Left ventricle myocardium inferior (tissue), 1 donor: ENCODE measurements around the gene RSPH4A. TPM values are rescaled to one million over a fixed set of nuclear protein-coding genes. Genes with fewer than 3 reads are reported as not detected.
"Not testable (repeated sequence)": the region's sequence is repeated elsewhere in the genome, so short reads cannot be mapped to it uniquely, and the experiment has no call there.

ENCODE experiments used
- DNase-seq: peaks from one replicate; pipeline ENCODE4 v3.0.0-alpha.2; 2020
- H3K27ac ChIP-seq: fragments of 200-600 bp; replicated peaks from 2 replicates; pipeline ENCODE4 v1.8.0; 2021
- H3K27me3 ChIP-seq: fragments of 200-600 bp; 2 replicates; pipeline ENCODE4 v1.8.0; 2021; ENCODE audit warnings: low read depth
- H3K36me3 ChIP-seq: fragments of 200-600 bp; 2 replicates; pipeline ENCODE4 v1.8.0; 2021
- H3K4me1 ChIP-seq: fragments of 200-600 bp; 2 replicates; pipeline ENCODE4 v1.8.0; 2021
- H3K4me3 ChIP-seq: fragments of 200-600 bp; 2 replicates; pipeline ENCODE4 v1.8.0; 2021; ENCODE audit warnings: mild to moderate bottlenecking, moderate library complexity
- H3K9me3 ChIP-seq: fragments of 200-600 bp; replicated peaks from 2 replicates; pipeline ENCODE4 v1.8.0; 2021
- intact Hi-C: fragments of 100-400 bp; cut with micrococcal nuclease; formaldehyde crosslinking; loops from one replicate; pipeline ENCODE4 v1.11.0; 2022
- total RNA-seq: library from RNA; stranded (reverse); fragmentation: NEBNext Ultra II Directional; extraction: Animal tissue kit (Norgen Biotek cat#: 25700); gene quantifications from one replicate; pipeline ENCODE4 v1.2.1, GENCODE V29; 2021
- TF ChIP-seq, protein P1 (sequence below): fragments of 200-600 bp; IDR thresholded peaks from 2 replicates; pipeline ENCODE4 v1.8.0; 2021; ENCODE audit warnings: antibody characterized with exemption, mild to moderate bottlenecking, borderline replicate concordance
- donor health status: DM: no; HTN: yes; CAD: no; lungs with severe emphysema.

The RSPH4A gene
- total RNA-seq, 1 donor from 2014 or later, result not detected

DNA sequence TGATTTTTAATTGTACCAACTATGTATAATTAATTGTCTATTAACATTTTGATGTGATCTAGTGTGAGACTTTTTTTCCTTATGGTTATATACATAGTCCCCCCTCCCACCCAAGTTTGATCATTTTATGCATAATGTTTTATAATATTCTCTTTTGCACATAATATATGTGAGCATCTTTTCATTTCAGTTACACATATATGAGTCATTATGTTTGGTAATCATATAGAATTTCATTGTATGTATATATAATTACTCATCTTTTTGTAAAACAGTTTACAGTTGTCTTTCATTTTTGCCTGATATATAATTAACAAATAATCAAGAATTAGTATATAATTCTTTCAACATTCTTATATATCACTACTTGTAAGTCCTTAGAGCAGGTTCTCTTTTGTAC, 30.0 kb upstream of the RSPH4A start:
- H3K36me3 ChIP-seq, result peaks cover 76% of the 10 kb centered on the region
- no peak for DNase-seq
- intact Hi-C loops, result no loop called here

DNA sequence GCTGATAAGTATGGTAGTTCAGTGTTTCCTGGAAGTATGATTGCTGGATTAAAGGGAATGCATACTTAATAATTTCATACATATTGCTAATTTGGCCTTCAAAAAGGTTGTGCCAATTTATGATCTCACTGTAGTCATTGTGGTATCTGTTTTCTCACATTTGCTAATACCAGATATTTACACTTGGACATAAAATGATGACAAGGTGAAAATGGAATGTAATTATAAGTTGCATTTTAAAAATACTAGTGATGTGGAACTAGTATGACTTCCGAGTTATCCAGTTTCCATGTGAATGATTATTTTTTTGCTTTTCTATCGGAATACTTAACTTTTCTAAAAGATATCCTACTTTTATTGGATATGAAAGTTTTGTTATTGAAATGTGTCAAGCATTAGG, 29.5 kb upstream of the RSPH4A start:
- no peak overlapping the region for H3K4me3 ChIP-seq
- no peaks in the 10 kb centered on the region for H3K4me1 ChIP-seq
- no peaks in the 10 kb centered on the region for H3K27me3 ChIP-seq
- intact Hi-C loops, result no loop called here
- no peak for DNase-seq
- peaks cover 76% of the 10 kb centered on the region for H3K36me3 ChIP-seq
- no peaks in the 10 kb centered on the region for H3K9me3 ChIP-seq
- TF ChIP-seq, protein P1, sequence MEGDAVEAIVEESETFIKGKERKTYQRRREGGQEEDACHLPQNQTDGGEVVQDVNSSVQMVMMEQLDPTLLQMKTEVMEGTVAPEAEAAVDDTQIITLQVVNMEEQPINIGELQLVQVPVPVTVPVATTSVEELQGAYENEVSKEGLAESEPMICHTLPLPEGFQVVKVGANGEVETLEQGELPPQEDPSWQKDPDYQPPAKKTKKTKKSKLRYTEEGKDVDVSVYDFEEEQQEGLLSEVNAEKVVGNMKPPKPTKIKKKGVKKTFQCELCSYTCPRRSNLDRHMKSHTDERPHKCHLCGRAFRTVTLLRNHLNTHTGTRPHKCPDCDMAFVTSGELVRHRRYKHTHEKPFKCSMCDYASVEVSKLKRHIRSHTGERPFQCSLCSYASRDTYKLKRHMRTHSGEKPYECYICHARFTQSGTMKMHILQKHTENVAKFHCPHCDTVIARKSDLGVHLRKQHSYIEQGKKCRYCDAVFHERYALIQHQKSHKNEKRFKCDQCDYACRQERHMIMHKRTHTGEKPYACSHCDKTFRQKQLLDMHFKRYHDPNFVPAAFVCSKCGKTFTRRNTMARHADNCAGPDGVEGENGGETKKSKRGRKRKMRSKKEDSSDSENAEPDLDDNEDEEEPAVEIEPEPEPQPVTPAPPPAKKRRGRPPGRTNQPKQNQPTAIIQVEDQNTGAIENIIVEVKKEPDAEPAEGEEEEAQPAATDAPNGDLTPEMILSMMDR, result no peak
- H3K27ac ChIP-seq, result no peak overlapping the region

More for the DNA sequence above, 30.0 kb upstream of the RSPH4A start:
- TF ChIP-seq, protein P1, result no peak
- Histone ChIP-seq H3K27me3 (no peaks in the 10 kb centered on the region), H3K4me1 (no peaks in the 10 kb centered on the region), H3K27ac (no peak overlapping the region), H3K4me3 (no peak overlapping the region), H3K9me3 (no peaks in the 10 kb centered on the region)

DNA sequence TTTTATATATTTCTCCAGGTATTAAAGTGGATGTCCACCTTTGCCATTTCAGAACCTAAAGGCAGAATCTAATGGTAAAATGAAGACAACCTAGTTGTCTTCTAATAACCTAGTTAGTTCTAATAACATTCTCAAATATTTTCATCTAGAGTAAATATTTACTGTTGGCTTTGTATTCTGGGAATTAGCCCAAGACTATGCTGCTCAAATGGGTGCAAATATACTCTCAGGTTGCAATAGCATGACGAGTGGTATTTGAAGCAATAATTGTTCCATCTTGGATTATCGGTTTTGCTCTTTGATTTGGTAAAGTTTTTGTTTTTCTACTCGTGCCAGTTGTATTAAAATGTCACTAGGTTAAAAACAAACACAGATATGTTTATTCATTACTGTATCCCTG, 21.0 kb upstream of the RSPH4A start:
- peaks cover 85% of the 10 kb centered on the region for H3K36me3 ChIP-seq
- intact Hi-C loops, result no loop called here
- H3K27me3 ChIP-seq, result no peaks in the 10 kb centered on the region
- no peaks in the 10 kb centered on the region for H3K4me1 ChIP-seq
- DNase-seq, result no peak
- H3K27ac ChIP-seq, result no peak overlapping the region
- no peak overlapping the region for H3K4me3 ChIP-seq
- no peaks in the 10 kb centered on the region for H3K9me3 ChIP-seq
- TF ChIP-seq, protein P1, result no peak

DNA sequence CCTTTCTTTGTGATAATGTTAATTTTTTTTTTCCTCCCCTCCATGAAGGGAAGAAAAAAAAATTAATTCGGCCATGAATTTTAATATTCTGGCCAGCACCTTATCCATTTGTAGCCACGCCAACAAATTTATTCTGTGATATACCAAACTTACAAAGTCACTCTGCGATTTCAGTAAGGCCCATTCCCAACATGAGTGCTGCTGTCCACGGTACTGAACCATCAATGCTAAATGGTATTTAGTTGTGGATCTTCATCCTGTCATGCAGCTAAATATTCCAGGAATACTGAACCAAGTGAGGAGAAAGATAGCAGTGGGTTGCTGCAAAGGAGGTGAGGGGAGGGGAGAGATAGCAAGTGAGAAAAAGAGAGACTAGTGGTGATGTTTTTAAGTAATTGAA, 19.5 kb upstream of the RSPH4A start:
- H3K36me3 ChIP-seq, result peaks cover 81% of the 10 kb centered on the region

DNA sequence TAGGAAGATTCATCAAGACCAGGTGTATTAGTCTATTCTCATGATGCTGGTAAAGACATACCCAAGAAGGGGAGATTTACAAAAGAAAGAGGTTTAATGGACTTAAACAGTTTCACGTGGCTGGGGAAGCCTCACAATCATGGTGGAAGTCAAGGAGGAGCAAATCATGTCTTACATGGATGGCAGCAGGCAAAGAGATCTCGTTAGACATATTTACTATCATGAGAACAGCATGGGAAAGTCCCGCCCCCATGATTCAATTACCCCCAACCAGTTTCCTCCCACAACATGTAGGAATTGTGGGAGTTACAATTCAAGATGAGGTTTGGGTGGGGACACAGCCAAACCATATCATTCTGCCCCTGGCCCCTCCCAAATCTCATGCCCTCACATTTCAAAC, 12.4 kb upstream of the RSPH4A start:
- H3K27me3 ChIP-seq, H3K4me1 ChIP-seq, DNase-seq, H3K4me3 ChIP-seq, intact Hi-C loops, H3K9me3 ChIP-seq, H3K27ac ChIP-seq: not testable (repeated sequence)
- peaks cover 44% of the 10 kb centered on the region for H3K36me3 ChIP-seq

More for the DNA sequence above, 19.5 kb upstream of the RSPH4A start:
- no peak for DNase-seq
- TF ChIP-seq, protein P1, result no peak
- Histone ChIP-seq H3K4me1 (no peaks in the 10 kb centered on the region), H3K27me3 (no peaks in the 10 kb centered on the region), H3K4me3 (no peak overlapping the region), H3K9me3 (no peaks in the 10 kb centered on the region), H3K27ac (no peak overlapping the region)
- intact Hi-C loops, result no loop called here

DNA sequence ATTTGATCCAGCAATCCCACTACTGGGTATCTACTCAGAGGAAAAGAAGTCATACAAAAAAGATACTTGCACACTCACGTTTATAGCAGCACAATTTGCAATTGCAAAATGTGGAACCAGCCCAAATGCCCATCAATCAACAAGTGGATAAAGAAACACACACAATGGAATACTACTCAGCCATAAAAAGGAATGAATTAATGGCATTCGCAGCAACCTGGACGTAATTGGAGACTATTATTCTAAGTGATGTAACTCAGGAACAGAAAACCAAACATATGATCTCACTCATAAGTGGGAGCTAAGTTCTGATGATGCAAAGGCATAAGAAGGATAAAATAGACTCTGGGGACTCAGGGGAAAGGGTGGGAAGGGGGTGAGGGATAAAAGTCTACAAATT, 11.4 kb upstream of the RSPH4A start:
- H3K9me3 ChIP-seq, DNase-seq, intact Hi-C loops, H3K27me3 ChIP-seq, H3K4me3 ChIP-seq, H3K27ac ChIP-seq, H3K4me1 ChIP-seq: not testable (repeated sequence)
- peaks cover 35% of the 10 kb centered on the region for H3K36me3 ChIP-seq

DNA sequence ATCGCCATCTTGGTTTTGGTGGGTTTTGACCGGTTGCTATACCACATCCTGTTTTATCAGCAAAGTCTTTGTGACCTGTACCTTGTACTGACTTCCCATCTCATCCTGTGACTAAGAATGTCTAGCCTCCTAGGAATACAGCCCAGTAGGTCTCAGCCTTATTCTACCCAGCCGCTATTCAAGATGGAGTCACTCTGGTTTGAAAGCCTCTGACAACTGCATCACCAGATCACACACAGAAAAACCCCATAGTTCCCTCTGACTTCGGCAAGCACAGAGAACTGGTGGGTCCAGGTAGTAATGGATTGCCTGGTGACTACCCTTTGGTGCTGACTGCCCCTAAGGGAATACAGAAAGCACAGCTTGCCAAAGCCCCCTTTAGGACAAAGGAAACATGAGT, 10.3 kb upstream of the RSPH4A start:
- H3K36me3 ChIP-seq, result peaks cover 32% of the 10 kb centered on the region
- intact Hi-C loops, result no loop called here

More for the DNA sequence above, 10.3 kb upstream of the RSPH4A start:
- H3K9me3 ChIP-seq, result no peaks in the 10 kb centered on the region
- H3K27me3 ChIP-seq, result no peaks in the 10 kb centered on the region
- no peak for DNase-seq
- TF ChIP-seq, protein P1, result no peak
- H3K27ac ChIP-seq, result no peak overlapping the region
- no peak overlapping the region for H3K4me3 ChIP-seq
- H3K4me1 ChIP-seq, result no peaks in the 10 kb centered on the region
